ENCODE measurements around the gene FYCO1.

GRCh38 chr3:45940781-45941365, 54.8 kb downstream of the FYCO1 start:
- TF ChIP-seq CTCF (conservative IDR thresholded peaks at IDR 0.05 in 1 of 2, IDR thresholded peaks at IDR 0.05 in 1 of 2; ENCODE audit: extremely low read depth in 1 of 2, insufficient read depth in 1 of 2, low read depth in 1 of 2, low read length in 2 of 2) (no peak), EZH2 (IDR thresholded peaks at IDR 0.05; ENCODE audit: borderline replicate concordance, low read length) (no peak)
